Esophagus muscularis mucosa (tissue), 4 donors: Measurements from ENCODE around the gene RBMS3. TPM values are rescaled to one million over a fixed set of nuclear protein-coding genes. Genes with fewer than 3 reads are reported as not detected.

Source experiments
- DNase-seq: peaks from one replicate; pipeline ENCODE4 v3.0.0-alpha.2; 2017; ENCODE audit errors: extremely low spot score
- H3K27ac ChIP-seq, 4 donors: fragments of 200-600 bp; sonication (generic); replicated peaks in 1 of 4; 1 replicate in 3 of 4; 2 replicates in 1 of 4; pipeline ENCODE4 v1.5.1; 2016 to 2019; ENCODE audit warnings: mild to moderate bottlenecking in 1 of 4
- H3K27me3 ChIP-seq, 4 donors: fragments of 200-600 bp; sonication (generic); one replicate each; pipeline versions ENCODE4 v1.5.1 to v1.6.0; 2016 to 2019
- H3K36me3 ChIP-seq, 4 donors: fragments of 200-600 bp; sonication (generic); one replicate each; pipeline ENCODE4 v1.5.1; 2016 to 2019
- H3K4me1 ChIP-seq, 4 donors: fragments of 200-600 bp; sonication (generic); one replicate each; pipeline ENCODE4 v1.5.1; 2016 to 2019
- H3K4me3 ChIP-seq, 4 donors: fragments of 200-600 bp; sonication (generic); 1 replicate in 2 of 4; 2 replicates in 2 of 4; pipeline ENCODE4 v1.5.1; 2016 to 2019; ENCODE audit warnings: mild to moderate bottlenecking in 4 of 4, moderate library complexity in 1 of 4
- H3K9me3 ChIP-seq, 4 donors: fragments of 200-600 bp; sonication (generic); 1 replicate in 3 of 4; 2 replicates in 1 of 4; pipeline ENCODE4 v1.5.1; 2016 to 2019
- EP300 ChIP-seq: sonication (generic); formaldehyde crosslinking; IDR thresholded peaks from one replicate; pipeline ENCODE4 v1.6.1; 2017; ENCODE audit warnings: antibody characterized with exemption
- POLR2A ChIP-seq: fragments of 450-650 bp; IDR thresholded peaks from one replicate; pipeline ENCODE4 v1.6.1; 2017; ENCODE audit warnings: antibody characterized with exemption, moderate library complexity, mild to moderate bottlenecking, low read depth
- POLR2AphosphoS5 ChIP-seq, 2 donors: sonication (generic); formaldehyde crosslinking; IDR thresholded peaks; one replicate each; pipeline ENCODE4 v1.6.1; 2017; ENCODE audit warnings: antibody characterized with exemption in 2 of 2
- WGBS: methylation state at CpG from one replicate; pipeline ENCODE4 v1.1.5; 2018; 5-methylcytosine and 5-hydroxymethylcytosine counted together
- intact Hi-C: fragments of 100-400 bp; cut with DNase I; formaldehyde crosslinking; loops from one replicate; pipeline ENCODE4 v1.15.1; 2023
- total RNA-seq, 4 donors: library from RNA; depleted of rRNA; stranded (reverse); fragments of >200 nt; gene quantifications; one replicate each; pipeline versions ENCODE4 v1.1.0 to v1.2.1, GENCODE V29; 2016
- TF ChIP-seq, protein P1 (sequence below), 3 experiments: fragments of 200-600 bp in 2 of 3; fragments of 450-650 bp in 1 of 3; sonication (generic) in 2 of 3; IDR thresholded peaks; one replicate each; pipeline ENCODE4 v1.5.1; 2017 to 2019; ENCODE audit warnings: antibody characterized with exemption in 3 of 3, mild to moderate bottlenecking in 2 of 3, moderate library complexity in 1 of 3

The RBMS3 gene
- total RNA-seq, 4 donors from 2014 or later: 53.0 to 81.5 (median 61.2) TPM

DNA sequence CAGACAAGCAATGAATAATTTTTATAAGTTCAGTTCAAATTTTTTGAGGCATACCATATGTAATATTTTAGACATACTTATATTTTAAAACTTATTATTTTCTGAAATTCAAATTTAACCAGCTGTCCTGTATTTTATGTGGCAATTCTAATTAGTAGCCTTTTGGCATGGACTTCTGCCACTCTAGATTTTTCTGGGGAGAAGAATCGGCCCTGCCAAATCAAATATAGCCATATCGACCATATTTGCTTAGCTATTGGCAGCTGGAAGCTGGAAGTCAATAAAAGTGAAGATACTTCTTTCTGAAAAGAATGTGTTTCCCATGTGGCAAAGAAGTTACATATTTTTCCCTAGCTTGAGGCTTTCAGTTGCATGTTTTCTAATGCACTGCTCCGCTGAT, 9.4 kb upstream of the RBMS3 start:
- Histone ChIP-seq H3K27ac (no peak overlapping the region), H3K4me3 (no peak overlapping the region), H3K27me3 (no peaks in the 10 kb centered on the region), H3K9me3 (no peaks in the 10 kb centered on the region), H3K4me1 (peaks cover 0 to 10% (median 7%) of the 10 kb centered on the region in 4 donors), H3K36me3 (no peaks in the 10 kb centered on the region)
- no peak for TF ChIP-seq POLR2AphosphoS5 (IDR thresholded peaks at IDR 0.05)
- DNase-seq: no peak
- intact Hi-C loops: loop anchor here (10.0 kb wide), 2 partner anchors 127 to 347 kb away; no protein-coding TSS in a partner anchor
- 92% methylated on average over 3 of the region's 3 CpGs for WGBS

GRCh38 chr3:29274667-29275066, 6.2 kb upstream of the RBMS3 start:
- Histone ChIP-seq H3K4me3 (no peak overlapping the region), H3K36me3 (no peaks in the 10 kb centered on the region), H3K27me3 (no peaks in the 10 kb centered on the region), H3K4me1 (peaks cover 3 to 25% (median 23%) of the 10 kb centered on the region in 4 donors), H3K9me3 (no peaks in the 10 kb centered on the region), H3K27ac (peak overlapping the region in 1 of 4 donors; percentile 30)
- TF ChIP-seq, protein P1, sequence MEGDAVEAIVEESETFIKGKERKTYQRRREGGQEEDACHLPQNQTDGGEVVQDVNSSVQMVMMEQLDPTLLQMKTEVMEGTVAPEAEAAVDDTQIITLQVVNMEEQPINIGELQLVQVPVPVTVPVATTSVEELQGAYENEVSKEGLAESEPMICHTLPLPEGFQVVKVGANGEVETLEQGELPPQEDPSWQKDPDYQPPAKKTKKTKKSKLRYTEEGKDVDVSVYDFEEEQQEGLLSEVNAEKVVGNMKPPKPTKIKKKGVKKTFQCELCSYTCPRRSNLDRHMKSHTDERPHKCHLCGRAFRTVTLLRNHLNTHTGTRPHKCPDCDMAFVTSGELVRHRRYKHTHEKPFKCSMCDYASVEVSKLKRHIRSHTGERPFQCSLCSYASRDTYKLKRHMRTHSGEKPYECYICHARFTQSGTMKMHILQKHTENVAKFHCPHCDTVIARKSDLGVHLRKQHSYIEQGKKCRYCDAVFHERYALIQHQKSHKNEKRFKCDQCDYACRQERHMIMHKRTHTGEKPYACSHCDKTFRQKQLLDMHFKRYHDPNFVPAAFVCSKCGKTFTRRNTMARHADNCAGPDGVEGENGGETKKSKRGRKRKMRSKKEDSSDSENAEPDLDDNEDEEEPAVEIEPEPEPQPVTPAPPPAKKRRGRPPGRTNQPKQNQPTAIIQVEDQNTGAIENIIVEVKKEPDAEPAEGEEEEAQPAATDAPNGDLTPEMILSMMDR (IDR thresholded peaks at IDR 0.05): no peak
- TF ChIP-seq POLR2A: no peak
- no peak for TF ChIP-seq POLR2AphosphoS5 (IDR thresholded peaks at IDR 0.05)
- TF ChIP-seq EP300: no peak
- no peak for DNase-seq
- 96% methylated on average over 3 of the region's 3 CpGs for WGBS
- intact Hi-C loops: loop anchor here (10.0 kb wide), 2 partner anchors 130 to 350 kb away; no protein-coding TSS in a partner anchor

DNA sequence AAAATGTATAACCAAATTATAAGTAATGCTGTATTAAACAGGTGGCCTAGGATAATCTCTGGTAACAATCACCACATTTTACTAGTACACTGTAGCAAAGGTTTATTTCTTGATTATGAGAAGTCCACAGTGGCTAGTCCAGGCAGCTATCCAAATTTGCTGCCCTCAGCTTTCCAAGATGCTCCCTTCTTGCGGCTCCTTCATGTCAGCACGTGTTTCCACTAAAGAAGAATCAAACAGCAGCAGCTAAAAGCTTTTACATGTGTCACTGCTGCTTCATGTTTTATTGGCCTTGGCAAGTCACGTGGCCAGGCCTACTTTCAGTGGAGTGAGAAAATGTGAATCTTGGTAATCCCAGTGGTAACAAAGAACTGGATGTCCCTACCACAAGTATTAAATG, 5.6 kb upstream of the RBMS3 start:
- Histone ChIP-seq H3K4me1 (peaks cover 3 to 29% (median 26%) of the 10 kb centered on the region in 4 donors), H3K36me3 (no peaks in the 10 kb centered on the region), H3K4me3 (no peak overlapping the region), H3K9me3 (no peaks in the 10 kb centered on the region), H3K27ac (peak overlapping the region; percentile 8 to 54 (median 24)), H3K27me3 (no peaks in the 10 kb centered on the region)
- intact Hi-C loops: loop anchor here (10.0 kb wide), 2 partner anchors 131 to 351 kb away; no protein-coding TSS in a partner anchor
- TF ChIP-seq EP300: no peak
- TF ChIP-seq POLR2AphosphoS5 (IDR thresholded peaks at IDR 0.05): peak in 1 of 2 donors; percentile 52
- TF ChIP-seq, protein P1 (IDR thresholded peaks at IDR 0.05): no peak
- no peak for TF ChIP-seq POLR2A
- 27% methylated on average over 3 of the region's 3 CpGs for WGBS
- no peak for DNase-seq

GRCh38 chr3:29277249-29277648, 3.6 kb upstream of the RBMS3 start:
- intact Hi-C loops: loop anchor here (10.0 kb wide), 2 partner anchors 132 to 352 kb away; no protein-coding TSS in a partner anchor
- H3K27ac ChIP-seq: no peak overlapping the region
- H3K27me3 ChIP-seq: no peaks in the 10 kb centered on the region
- no peaks in the 10 kb centered on the region for H3K9me3 ChIP-seq
- peaks cover 3 to 29% (median 26%) of the 10 kb centered on the region in 4 donors for H3K4me1 ChIP-seq
- DNase-seq: no peak
- H3K4me3 ChIP-seq: no peak overlapping the region
- WGBS: 98% methylated on average over 6 of the region's 6 CpGs
- TF ChIP-seq EP300 (no peak), POLR2A (no peak), POLR2AphosphoS5 (IDR thresholded peaks at IDR 0.05) (no peak)
- TF ChIP-seq, protein P1 (IDR thresholded peaks at IDR 0.05): no peak
- no peaks in the 10 kb centered on the region for H3K36me3 ChIP-seq

- DNase-seq: no peak
- intact Hi-C loops: loop anchor here (10.0 kb wide), 2 partner anchors 134 to 354 kb away; no protein-coding TSS in a partner anchor
- Histone ChIP-seq H3K36me3 (no peaks in the 10 kb centered on the region), H3K4me3 (peak overlapping the region; percentile 63 to 74 (median 66)), H3K4me1 (peaks cover 3 to 31% (median 30%) of the 10 kb centered on the region in 4 donors), H3K27me3 (no peaks in the 10 kb centered on the region), H3K27ac (peak overlapping the region; percentile 14 to 90 (median 88)), H3K9me3 (no peaks in the 10 kb centered on the region)
- whole genome bisulfite sequencing: 63% methylated on average over 4 of the region's 4 CpGs
- no peak for TF ChIP-seq EP300
- no peak for TF ChIP-seq POLR2AphosphoS5 (IDR thresholded peaks at IDR 0.05)
- TF ChIP-seq, protein P1 (IDR thresholded peaks at IDR 0.05): no peak
- no peak for TF ChIP-seq POLR2A
Measured at GRCh38 chr3:29279286-29279685, 1.6 kb upstream of the RBMS3 start.
